ENCODE data around the gene PERM1.
"Not testable (repeated sequence)": the region's sequence is repeated elsewhere in the genome, so short reads cannot be mapped to it uniquely, and the experiment has no call there.

Gene PERM1

GRCh38 chr1:981955-982558, at the start of gene PERM1:
TSS of gene PERM1 (minus strand) at chr1:982093. CDS start at chr1:981029, 1,064 bp downstream.
- no peak for TF ChIP-seq POLR2A (IDR thresholded peaks at IDR 0.05; ENCODE audit: low read depth, low read length)
- FAIRE-seq (no peak), DNase-seq (ENCODE audit: insufficient read length, low spot score) (no peak)

GRCh38 chr1:1030867-1031658, 49.2 kb upstream of the PERM1 start:
- not testable (repeated sequence) for FAIRE-seq; DNase-seq (ENCODE audit: insufficient read length, low spot score)

- no peak for TF ChIP-seq POLR2A (IDR thresholded peaks at IDR 0.05; ENCODE audit: low read depth, low read length)
- no peak for FAIRE-seq
- DNase-seq (ENCODE audit: insufficient read length, low spot score) = no peak
Observed at GRCh38 chr1:1027791-1028190, 45.9 kb upstream of the PERM1 start.

GRCh38 chr1:1026599-1027413, 44.9 kb upstream of the PERM1 start:
- FAIRE-seq = no peak
- no peak for DNase-seq (ENCODE audit: insufficient read length, low spot score)
- TF ChIP-seq POLR2A (IDR thresholded peaks at IDR 0.05; ENCODE audit: low read depth, low read length) = no peak

- no peak for FAIRE-seq
Observed at GRCh38 chr1:1025730-1026129, 43.8 kb upstream of the PERM1 start.

GRCh38 chr1:1024771-1025699, 43.1 kb upstream of the PERM1 start:
- no peak for TF ChIP-seq POLR2A (IDR thresholded peaks at IDR 0.05; ENCODE audit: low read depth, low read length)
- DNase-seq (ENCODE audit: insufficient read length, low spot score) (peak; percentile 66), FAIRE-seq (no peak)

More at GRCh38 chr1:1025730-1026129, 43.8 kb upstream of the PERM1 start:
- no peak for TF ChIP-seq POLR2A (IDR thresholded peaks at IDR 0.05; ENCODE audit: low read depth, low read length)
- no peak for DNase-seq (ENCODE audit: insufficient read length, low spot score)

GRCh38 chr1:1024149-1024770, 42.4 kb upstream of the PERM1 start:
- DNase-seq (ENCODE audit: insufficient read length, low spot score) = no peak
- no peak for FAIRE-seq
- TF ChIP-seq POLR2A (IDR thresholded peaks at IDR 0.05; ENCODE audit: low read depth, low read length) = no peak

GRCh38 chr1:1023700-1024099, 41.8 kb upstream of the PERM1 start:
- FAIRE-seq (no peak), DNase-seq (ENCODE audit: insufficient read length, low spot score) (no peak)
- TF ChIP-seq POLR2A (IDR thresholded peaks at IDR 0.05; ENCODE audit: low read depth, low read length) = no peak

GRCh38 chr1:1022302-1023009, 40.6 kb upstream of the PERM1 start:
- no peak for DNase-seq (ENCODE audit: insufficient read length, low spot score)
- no peak for FAIRE-seq
- TF ChIP-seq POLR2A (IDR thresholded peaks at IDR 0.05; ENCODE audit: low read depth, low read length) = no peak

- DNase-seq (ENCODE audit: insufficient read length, low spot score) (peak; percentile 79), FAIRE-seq (peak; percentile 50)
- TF ChIP-seq POLR2A (IDR thresholded peaks at IDR 0.05; ENCODE audit: low read depth, low read length) = no peak
Observed at GRCh38 chr1:1021920-1022259, 40.0 kb upstream of the PERM1 start.

GRCh38 chr1:1021010-1021919, 39.4 kb upstream of the PERM1 start:
- DNase-seq (ENCODE audit: insufficient read length, low spot score) (peak; percentile 76), FAIRE-seq (peak; percentile 61)
- 0 out of 2 replicates have a peak, but pooled peaks have one; percentile 30 for TF ChIP-seq POLR2A (IDR thresholded peaks at IDR 0.05; ENCODE audit: low read depth, low read length)

All from H54 (cell line).